Ovary (tissue), 9 donors: ENCODE data around the gene VPS37B. TPM values are rescaled to one million over a fixed set of nuclear protein-coding genes. Genes with fewer than 3 reads are reported as not detected.
A peak's percentile ranks its signal among the peaks of the same experiment; 100 is the strongest.

ENCODE experiments used
- DNase-seq, 5 donors: peaks; one replicate each; pipeline ENCODE4 v3.0.0-alpha.2; 2019 to 2020
- H3K27ac ChIP-seq, 2 donors: fragments of 200-600 bp; one replicate each; pipeline versions ENCODE4 v1.5.1 to v1.8.0; 2019 to 2022
- H3K27me3 ChIP-seq: fragments of 200-600 bp; one replicate; pipeline ENCODE4 v1.8.0; 2022
- H3K36me3 ChIP-seq: fragments of 200-600 bp; sonication (generic); one replicate; pipeline ENCODE4 v1.5.1; 2019
- H3K4me1 ChIP-seq: one replicate; pipeline ENCODE4 v1.8.1; 2013; ENCODE audit warnings: mild to moderate bottlenecking, moderate library complexity; ENCODE audit not compliant: insufficient read depth
- H3K4me3 ChIP-seq: fragments of 200-600 bp; sonication (generic); one replicate; pipeline ENCODE4 v1.5.1; 2017
- H3K9me3 ChIP-seq, 2 donors: fragments of 200-600 bp in 1 of 2; sonication (generic) in 1 of 2; one replicate each; pipeline versions ENCODE4 v1.5.1 to v1.8.1; 2013 to 2019; ENCODE audit warnings: mild to moderate bottlenecking in 1 of 2, moderate library complexity in 1 of 2
- CTCF ChIP-seq, 3 donors: fragments of 450-650 bp in 2 of 3; fragments of 200-600 bp in 1 of 3; IDR thresholded peaks; one replicate each; pipeline versions ENCODE4 v1.5.1 to v1.8.0; 2016 to 2022; ENCODE audit warnings: antibody characterized with exemption in 3 of 3, mild to moderate bottlenecking in 1 of 3
- EP300 ChIP-seq: sonication (generic); formaldehyde crosslinking; IDR thresholded peaks from one replicate; pipeline ENCODE4 v1.6.1; 2017; ENCODE audit warnings: antibody characterized with exemption
- POLR2A ChIP-seq: fragments of 450-650 bp; IDR thresholded peaks from one replicate; pipeline ENCODE4 v1.6.1; 2017; ENCODE audit warnings: antibody characterized with exemption, mild to moderate bottlenecking, moderate library complexity
- WGBS, 3 donors: extraction: QIAGEN DNeasy Blood & Tissue Kit in 1 of 3; methylation state at CpG; one replicate each; pipeline versions ENCODE4 v1.1.5 to v1.1.7; 2013 to 2017; 5-methylcytosine and 5-hydroxymethylcytosine counted together
- intact Hi-C, 4 donors: fragments of 100-400 bp; cut with DNase I; formaldehyde crosslinking; loops; one replicate each; pipeline versions ENCODE4 v1.11.0 to v1.15.1; 2022 to 2023
- polyA plus RNA-seq, 2 donors: library from polyadenylated mRNA; stranded (reverse); fragments of 200-250 nt in 1 of 2; fragments of 350-450 nt in 1 of 2; fragmentation: Illumina TruSeq in 1 of 2; extraction: RNeasy Lipid Tissue Mini Kit (QIAGEN cat#74804) in 1 of 2; gene quantifications; one replicate each; pipeline ENCODE4 v1.2.3, GENCODE V29; 2013 to 2014
- total RNA-seq, 7 donors: library from RNA; depleted of rRNA in 2 of 7; stranded (reverse); fragments of >200 nt in 2 of 7; fragmentation: NEBNext Ultra II Directional in 3 of 7; extraction: Animal tissue kit (Norgen Biotek cat#: 25700) in 3 of 7; gene quantifications; one replicate each; pipeline versions ENCODE4 v1.1.0 to v1.2.4, GENCODE V29; 2016 to 2023
- donor health status: DM: no; HTN: no; CAD: no; lungs with moderate emphysema.
- donor health status: DM: no; HTN: no; CAD: no.
- donor health status: Bipolar disorder and iron deficiency.
- donor health status: DM: yes; HTN: yes; CAD: no.
- donor health status: DM: no; HTN: no; CAD: no.
- donor health status: DM: yes; HTN: yes; CAD: no.

VPS37B gene
- total and polyA plus RNA-seq, 9 donors: 9.5 to 44.3 (median 12.1) TPM

DNA sequence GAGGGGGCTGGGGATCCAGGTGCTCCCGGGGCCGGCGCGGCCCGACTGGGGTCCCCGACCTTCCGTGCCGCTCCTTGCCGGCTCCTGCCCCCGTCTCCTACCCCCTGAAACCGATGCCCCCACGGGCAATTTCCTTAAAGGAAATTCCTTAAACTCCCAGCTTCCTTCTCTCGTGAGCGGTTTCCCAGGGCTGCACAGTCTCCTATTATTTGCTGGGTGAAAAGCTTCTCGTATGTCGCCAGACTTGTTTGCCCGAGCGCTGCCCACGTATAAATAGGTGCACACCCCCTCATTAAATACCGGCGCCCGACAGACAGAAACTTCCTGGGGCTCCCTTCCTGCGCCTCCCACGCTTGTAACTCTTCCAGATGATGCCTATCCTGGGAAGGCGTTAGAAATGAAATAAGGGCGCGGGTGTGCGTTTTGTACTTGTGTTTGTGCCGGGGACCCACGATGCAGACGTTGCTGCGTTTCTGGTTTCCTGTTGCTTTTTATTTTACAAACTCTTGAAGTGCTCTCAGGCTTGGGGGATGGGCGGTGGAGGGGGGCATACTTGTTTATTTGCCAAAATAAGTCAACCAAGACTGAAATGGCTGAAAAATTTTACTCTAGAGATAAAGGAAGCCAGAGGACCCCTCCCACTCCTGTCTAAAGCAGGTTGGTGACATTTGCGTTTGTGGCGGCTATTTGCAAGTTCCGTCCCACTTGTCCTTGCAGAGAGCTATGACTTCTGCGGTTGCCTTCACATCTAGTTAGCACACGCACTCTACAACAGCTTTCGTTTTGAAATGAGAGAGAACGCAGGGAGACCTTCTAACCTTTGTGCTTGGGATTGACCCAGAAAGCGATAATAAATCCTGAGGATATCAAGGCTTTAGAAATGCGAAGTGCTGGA, 59.6 kb downstream of the VPS37B start:
- TF ChIP-seq CTCF (IDR thresholded peaks at IDR 0.05): no peak
- TF ChIP-seq POLR2A: no peak
- no peak for TF ChIP-seq EP300
- 1% methylated on average over 42 of the region's 42 CpGs for WGBS, 3 donors
- no peak for DNase-seq
- no peaks in the 10 kb centered on the region for H3K9me3 ChIP-seq
- H3K27ac ChIP-seq: peak overlapping the region in 1 of 2 donors; percentile 15
- no peaks in the 10 kb centered on the region for H3K36me3 ChIP-seq
- H3K4me3 ChIP-seq: peak overlapping the region; percentile 75
- intact Hi-C loops: no loop called here
- H3K27me3 ChIP-seq: no peaks in the 10 kb centered on the region
- H3K4me1 ChIP-seq: no peaks in the 10 kb centered on the region

DNA sequence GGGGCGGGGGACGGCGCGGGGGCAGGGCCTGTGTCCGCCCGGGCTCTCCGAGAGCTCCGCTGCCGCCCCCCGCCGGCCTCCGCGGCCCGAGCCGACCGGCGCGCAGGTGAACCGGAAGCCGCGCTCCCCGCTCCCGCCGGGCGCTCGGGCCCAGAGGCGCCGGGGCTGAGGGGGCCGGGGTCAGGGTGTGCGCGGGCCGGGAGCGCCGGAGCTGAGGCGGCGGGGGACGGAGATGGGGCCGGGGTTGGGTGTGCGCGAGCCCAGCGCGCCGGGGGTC, 60.2 kb downstream of the VPS37B start:
- WGBS, 3 donors: 0 to 1% (median 0%) methylated on average over 7 to 43 of the region's 43 CpGs
- peak overlapping the region in 1 of 2 donors; percentile 15 for H3K27ac ChIP-seq
- no peaks in the 10 kb centered on the region for H3K9me3 ChIP-seq
- peak overlapping the region; percentile 75 for H3K4me3 ChIP-seq
- H3K4me1 ChIP-seq: no peaks in the 10 kb centered on the region
- intact Hi-C loops: no loop called here
- no peaks in the 10 kb centered on the region for H3K27me3 ChIP-seq
- TF ChIP-seq CTCF (IDR thresholded peaks at IDR 0.05) (no peak), POLR2A (no peak), EP300 (no peak)
- peak in 1 of 5 donors; percentile 49 for DNase-seq
- no peaks in the 10 kb centered on the region for H3K36me3 ChIP-seq

GRCh38 chr12:122834921-122835749, 60.8 kb downstream of the VPS37B start, which contains the start of gene HIP1R:
TSS of gene HIP1R (plus strand) at chr12:122835457. CDS start at chr12:122835551, 94 bp downstream.
- peak within 1 kb of the TSS in 1 of 2 donors; percentile 15 for H3K27ac ChIP-seq
- H3K36me3 ChIP-seq: no peaks in the 10 kb centered on the region
- H3K27me3 ChIP-seq: no peaks in the 10 kb centered on the region
- H3K9me3 ChIP-seq: no peaks in the 10 kb centered on the region
- no peak for TF ChIP-seq POLR2A
- H3K4me3 ChIP-seq: peak within 1 kb of the TSS; percentile 75
- WGBS, 3 donors: 0 to 1% (median 0%) methylated on average over 13 to 83 of the region's 85 CpGs
- H3K4me1 ChIP-seq: no peaks in the 10 kb centered on the region
- intact Hi-C loops: no loop called here
- DNase-seq: peak in 3 of 5 donors; percentile 57 to 65 (median 61)

- Histone ChIP-seq H3K27ac (no peak overlapping the region), H3K9me3 (no peaks in the 10 kb centered on the region), H3K36me3 (no peaks in the 10 kb centered on the region), H3K4me3 (peak overlapping the region; percentile 75), H3K4me1 (no peaks in the 10 kb centered on the region), H3K27me3 (no peaks in the 10 kb centered on the region)
- TF ChIP-seq POLR2A: no peak
- TF ChIP-seq CTCF (IDR thresholded peaks at IDR 0.05): peak in 1 of 3 donors; percentile 12
- peak in 3 of 5 donors; percentile 36 to 64 (median 53) for DNase-seq
- intact Hi-C loops: no loop called here
- WGBS, 3 donors: 13 to 14% (median 13%) methylated on average over 21 of the region's 21 CpGs
Observed at GRCh38 chr12:122834104-122834920, 61.6 kb downstream of the VPS37B start.
